Measurements from ENCODE around the gene TFEB.

Gene TFEB

DNA sequence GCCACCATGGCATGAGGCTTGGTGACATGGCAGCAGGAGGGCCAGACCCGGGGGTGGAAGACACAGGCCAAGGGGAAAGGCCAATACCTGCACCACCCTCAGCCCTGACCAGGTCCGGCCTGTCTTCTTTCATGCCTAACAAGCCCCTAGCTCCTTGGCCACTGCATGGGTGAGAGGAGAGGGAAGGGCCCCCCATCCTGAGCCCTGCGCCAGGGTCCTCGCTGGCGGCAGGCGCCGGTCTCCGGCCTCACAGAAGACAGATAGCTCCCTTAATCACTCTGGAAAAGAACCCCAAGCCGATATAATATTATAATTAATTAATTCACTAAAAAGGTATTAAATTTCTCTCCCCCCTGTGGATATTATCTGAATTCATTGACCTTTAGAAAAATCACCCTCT is 55.7 kb downstream of the TFEB start:
- peaks cover 9% of the 10 kb centered on the region for H3K4me1 Mint-ChIP-seq (ENCODE audit: low read depth)
- no peaks in the 10 kb centered on the region for H3K36me3 Mint-ChIP-seq (ENCODE audit: low read depth)
- no peaks in the 10 kb centered on the region for H3K9me3 Mint-ChIP-seq
- no peak overlapping the region for H3K4me3 Mint-ChIP-seq
- H3K27ac Mint-ChIP-seq = no peak overlapping the region
- H3K27me3 Mint-ChIP-seq (ENCODE audit: low read depth) = peaks cover 8% of the 10 kb centered on the region

DNA sequence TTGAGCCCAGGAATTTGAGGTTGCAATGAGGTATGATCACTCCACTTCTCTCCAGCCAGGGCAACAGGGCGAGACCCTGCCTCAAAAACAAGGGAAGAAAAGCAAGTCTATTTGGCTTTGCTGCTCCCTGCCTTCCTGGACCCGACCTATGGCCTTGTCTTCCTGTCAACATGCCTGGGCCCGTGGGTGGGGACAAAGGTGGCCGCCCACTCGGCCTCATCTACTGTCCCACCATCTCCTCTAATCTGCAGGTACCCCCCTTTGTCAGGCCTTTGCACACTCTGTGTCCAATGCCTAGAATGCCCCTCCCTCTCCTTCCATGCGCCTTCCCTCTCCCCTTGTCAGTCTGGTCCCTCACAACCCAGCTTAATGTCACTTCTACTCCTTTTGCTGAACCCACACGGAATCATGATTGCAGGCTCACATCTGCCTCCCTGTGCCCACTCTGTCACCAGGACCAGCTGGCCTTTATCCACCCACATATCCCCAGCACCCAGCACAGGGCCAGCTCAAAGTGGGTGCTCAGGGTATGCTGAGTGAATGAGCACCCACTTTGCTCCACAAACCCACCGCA is 56.8 kb downstream of the TFEB start:
- Mint-ChIP-seq H3K36me3 (ENCODE audit: low read depth) (no peaks in the 10 kb centered on the region), H3K4me1 (ENCODE audit: low read depth) (peaks cover 7% of the 10 kb centered on the region)

GRCh38 chr6:41677124-41677921 is 58.1 kb downstream of the TFEB start:
- no peaks in the 10 kb centered on the region for H3K9me3 Mint-ChIP-seq
- no peak overlapping the region for H3K4me3 Mint-ChIP-seq
- peaks cover 1% of the 10 kb centered on the region for H3K4me1 Mint-ChIP-seq (ENCODE audit: low read depth)
- H3K27ac Mint-ChIP-seq = no peak overlapping the region
- peaks cover 8% of the 10 kb centered on the region for H3K27me3 Mint-ChIP-seq (ENCODE audit: low read depth)
- H3K36me3 Mint-ChIP-seq (ENCODE audit: low read depth) = no peaks in the 10 kb centered on the region

More for the DNA sequence above, 56.8 kb downstream of the TFEB start:
- Mint-ChIP-seq H3K27me3 (ENCODE audit: low read depth) (peaks cover 8% of the 10 kb centered on the region), H3K27ac (no peak overlapping the region), H3K9me3 (no peaks in the 10 kb centered on the region), H3K4me3 (no peak overlapping the region)

GRCh38 chr6:41676431-41676830 is 59.0 kb downstream of the TFEB start:
- no peaks in the 10 kb centered on the region for H3K9me3 Mint-ChIP-seq
- no peaks in the 10 kb centered on the region for H3K36me3 Mint-ChIP-seq (ENCODE audit: low read depth)
- H3K4me1 Mint-ChIP-seq (ENCODE audit: low read depth) = no peaks in the 10 kb centered on the region
- H3K27ac Mint-ChIP-seq = no peak overlapping the region
- H3K4me3 Mint-ChIP-seq = no peak overlapping the region
- H3K27me3 Mint-ChIP-seq (ENCODE audit: low read depth) = peaks cover 8% of the 10 kb centered on the region

GRCh38 chr6:41675992-41676391 is 59.4 kb downstream of the TFEB start:
- Mint-ChIP-seq H3K4me1 (ENCODE audit: low read depth) (no peaks in the 10 kb centered on the region), H3K27ac (no peak overlapping the region), H3K27me3 (ENCODE audit: low read depth) (peaks cover 8% of the 10 kb centered on the region), H3K9me3 (no peaks in the 10 kb centered on the region), H3K4me3 (no peak overlapping the region), H3K36me3 (ENCODE audit: low read depth) (no peaks in the 10 kb centered on the region)

GRCh38 chr6:41675176-41675775 is 60.1 kb downstream of the TFEB start:
- Mint-ChIP-seq H3K27me3 (ENCODE audit: low read depth) (peaks cover 8% of the 10 kb centered on the region), H3K27ac (no peak overlapping the region), H3K4me3 (no peak overlapping the region), H3K36me3 (ENCODE audit: low read depth) (no peaks in the 10 kb centered on the region), H3K4me1 (ENCODE audit: low read depth) (no peaks in the 10 kb centered on the region), H3K9me3 (no peaks in the 10 kb centered on the region)

- H3K9me3 Mint-ChIP-seq = no peaks in the 10 kb centered on the region
- H3K36me3 Mint-ChIP-seq (ENCODE audit: low read depth) = no peaks in the 10 kb centered on the region
- peaks cover 12% of the 10 kb centered on the region for H3K27me3 Mint-ChIP-seq (ENCODE audit: low read depth)
- H3K27ac Mint-ChIP-seq = no peak overlapping the region
- no peaks in the 10 kb centered on the region for H3K4me1 Mint-ChIP-seq (ENCODE audit: low read depth)
- H3K4me3 Mint-ChIP-seq = no peak overlapping the region
Observed at GRCh38 chr6:41674231-41675000, 61.0 kb downstream of the TFEB start.

DNA sequence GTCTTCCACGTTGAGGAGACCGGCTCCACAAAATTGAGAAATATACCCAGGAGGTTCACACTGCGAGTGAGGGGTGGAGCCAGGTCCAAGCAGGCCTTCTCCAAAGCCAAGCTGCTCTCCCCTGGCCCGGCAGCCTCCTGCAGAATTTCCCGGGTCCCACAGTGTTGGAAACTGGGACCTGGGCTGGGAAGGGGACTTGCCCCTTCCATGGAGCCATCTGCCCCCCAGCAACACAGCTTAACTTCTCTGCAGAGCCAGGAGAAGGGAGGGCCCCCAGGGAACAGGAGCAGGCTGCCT is 61.8 kb downstream of the TFEB start:
- no peaks in the 10 kb centered on the region for H3K9me3 Mint-ChIP-seq
- H3K27ac Mint-ChIP-seq = no peak overlapping the region
- H3K27me3 Mint-ChIP-seq (ENCODE audit: low read depth) = peaks cover 12% of the 10 kb centered on the region
- H3K4me1 Mint-ChIP-seq (ENCODE audit: low read depth) = no peaks in the 10 kb centered on the region
- H3K36me3 Mint-ChIP-seq (ENCODE audit: low read depth) = no peaks in the 10 kb centered on the region
- no peak overlapping the region for H3K4me3 Mint-ChIP-seq

- H3K27ac Mint-ChIP-seq = no peak overlapping the region
- H3K36me3 Mint-ChIP-seq (ENCODE audit: low read depth) = no peaks in the 10 kb centered on the region
- H3K27me3 Mint-ChIP-seq (ENCODE audit: low read depth) = peaks cover 14% of the 10 kb centered on the region
- H3K4me1 Mint-ChIP-seq (ENCODE audit: low read depth) = no peaks in the 10 kb centered on the region
- no peak overlapping the region for H3K4me3 Mint-ChIP-seq
- no peaks in the 10 kb centered on the region for H3K9me3 Mint-ChIP-seq
Observed at GRCh38 chr6:41672816-41673703, 62.3 kb downstream of the TFEB start.

GRCh38 chr6:41672016-41672415 is 63.4 kb downstream of the TFEB start:
- Mint-ChIP-seq H3K4me1 (ENCODE audit: low read depth) (no peaks in the 10 kb centered on the region), H3K4me3 (no peak overlapping the region), H3K9me3 (no peaks in the 10 kb centered on the region), H3K27me3 (ENCODE audit: low read depth) (peaks cover 21% of the 10 kb centered on the region), H3K36me3 (ENCODE audit: low read depth) (no peaks in the 10 kb centered on the region), H3K27ac (no peak overlapping the region)

DNA sequence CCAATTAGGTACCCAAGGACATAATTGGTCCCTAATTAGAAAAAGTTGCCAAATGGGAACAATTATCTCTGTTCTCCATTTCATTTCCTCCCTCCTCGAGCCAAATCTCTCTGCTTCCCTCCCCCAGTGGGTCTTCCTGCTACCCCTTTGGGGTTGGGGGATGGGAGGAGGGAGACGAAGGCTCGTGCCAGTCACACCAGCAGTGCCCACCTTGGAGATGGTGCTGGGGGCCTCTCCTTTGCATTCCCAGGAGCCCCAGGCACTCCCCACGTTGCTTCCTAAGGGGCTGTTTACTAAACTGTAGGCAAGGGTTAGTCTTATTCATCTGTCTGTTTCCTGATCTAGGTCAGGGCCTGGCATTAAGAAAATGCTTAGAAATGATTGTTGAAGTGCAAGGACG is 64.0 kb downstream of the TFEB start:
- H3K4me1 Mint-ChIP-seq (ENCODE audit: low read depth) = no peaks in the 10 kb centered on the region
- H3K4me3 Mint-ChIP-seq = no peak overlapping the region
- H3K27ac Mint-ChIP-seq = no peak overlapping the region
- no peaks in the 10 kb centered on the region for H3K36me3 Mint-ChIP-seq (ENCODE audit: low read depth)
- H3K27me3 Mint-ChIP-seq (ENCODE audit: low read depth) = peaks cover 23% of the 10 kb centered on the region
- H3K9me3 Mint-ChIP-seq = no peaks in the 10 kb centered on the region

DNA sequence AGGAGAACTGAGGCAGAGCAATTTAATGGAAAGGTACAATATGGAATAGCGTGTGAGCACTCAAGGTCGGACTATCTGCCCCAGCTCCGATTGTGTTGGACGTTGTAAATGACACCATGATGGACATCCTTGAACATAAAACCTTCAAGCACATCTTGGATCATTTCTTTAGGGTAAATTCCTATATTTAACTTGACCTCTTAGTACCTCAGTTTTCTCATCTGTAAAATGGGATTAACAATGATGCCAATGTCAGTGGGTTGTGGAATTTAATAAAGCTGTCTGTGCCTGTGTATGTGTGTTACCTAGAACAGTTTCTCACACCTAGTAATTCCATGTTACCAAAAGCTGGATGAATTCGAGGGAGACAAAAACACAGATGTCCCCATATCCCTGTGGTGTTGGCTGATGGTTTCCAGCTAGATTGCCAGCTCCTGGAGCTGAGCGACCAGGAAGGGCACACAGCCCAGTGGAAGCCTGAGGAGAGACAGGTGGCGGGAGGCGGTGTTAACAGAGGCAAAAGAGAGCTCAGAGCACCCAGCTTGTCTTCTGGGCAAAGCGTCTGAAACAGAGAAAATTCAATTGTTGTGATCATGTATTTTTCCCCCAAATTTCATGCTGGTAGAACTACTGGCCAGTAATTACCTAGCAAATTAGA is 64.6 kb downstream of the TFEB start:
- no peak overlapping the region for H3K4me3 Mint-ChIP-seq
- no peaks in the 10 kb centered on the region for H3K36me3 Mint-ChIP-seq (ENCODE audit: low read depth)
- no peak overlapping the region for H3K27ac Mint-ChIP-seq
- no peaks in the 10 kb centered on the region for H3K4me1 Mint-ChIP-seq (ENCODE audit: low read depth)
- no peaks in the 10 kb centered on the region for H3K9me3 Mint-ChIP-seq
- peaks cover 24% of the 10 kb centered on the region for H3K27me3 Mint-ChIP-seq (ENCODE audit: low read depth)

GRCh38 chr6:41668968-41669367 is 66.4 kb downstream of the TFEB start:
- Mint-ChIP-seq H3K4me3 (no peak overlapping the region), H3K4me1 (ENCODE audit: low read depth) (no peaks in the 10 kb centered on the region)

GRCh38 chr6:41667195-41667594 is 68.2 kb downstream of the TFEB start:
- no peaks in the 10 kb centered on the region for H3K36me3 Mint-ChIP-seq (ENCODE audit: low read depth)
- no peaks in the 10 kb centered on the region for H3K4me1 Mint-ChIP-seq (ENCODE audit: low read depth)
- peaks cover 27% of the 10 kb centered on the region for H3K27me3 Mint-ChIP-seq (ENCODE audit: low read depth)
- H3K27ac Mint-ChIP-seq = no peak overlapping the region
- no peaks in the 10 kb centered on the region for H3K9me3 Mint-ChIP-seq
- no peak overlapping the region for H3K4me3 Mint-ChIP-seq

More at GRCh38 chr6:41668968-41669367, 66.4 kb downstream of the TFEB start:
- Mint-ChIP-seq H3K27me3 (ENCODE audit: low read depth) (peaks cover 25% of the 10 kb centered on the region), H3K27ac (no peak overlapping the region), H3K36me3 (ENCODE audit: low read depth) (no peaks in the 10 kb centered on the region), H3K9me3 (no peaks in the 10 kb centered on the region)
